ENCODE results near the gene OSBPL7.

OSBPL7 gene, protein sequence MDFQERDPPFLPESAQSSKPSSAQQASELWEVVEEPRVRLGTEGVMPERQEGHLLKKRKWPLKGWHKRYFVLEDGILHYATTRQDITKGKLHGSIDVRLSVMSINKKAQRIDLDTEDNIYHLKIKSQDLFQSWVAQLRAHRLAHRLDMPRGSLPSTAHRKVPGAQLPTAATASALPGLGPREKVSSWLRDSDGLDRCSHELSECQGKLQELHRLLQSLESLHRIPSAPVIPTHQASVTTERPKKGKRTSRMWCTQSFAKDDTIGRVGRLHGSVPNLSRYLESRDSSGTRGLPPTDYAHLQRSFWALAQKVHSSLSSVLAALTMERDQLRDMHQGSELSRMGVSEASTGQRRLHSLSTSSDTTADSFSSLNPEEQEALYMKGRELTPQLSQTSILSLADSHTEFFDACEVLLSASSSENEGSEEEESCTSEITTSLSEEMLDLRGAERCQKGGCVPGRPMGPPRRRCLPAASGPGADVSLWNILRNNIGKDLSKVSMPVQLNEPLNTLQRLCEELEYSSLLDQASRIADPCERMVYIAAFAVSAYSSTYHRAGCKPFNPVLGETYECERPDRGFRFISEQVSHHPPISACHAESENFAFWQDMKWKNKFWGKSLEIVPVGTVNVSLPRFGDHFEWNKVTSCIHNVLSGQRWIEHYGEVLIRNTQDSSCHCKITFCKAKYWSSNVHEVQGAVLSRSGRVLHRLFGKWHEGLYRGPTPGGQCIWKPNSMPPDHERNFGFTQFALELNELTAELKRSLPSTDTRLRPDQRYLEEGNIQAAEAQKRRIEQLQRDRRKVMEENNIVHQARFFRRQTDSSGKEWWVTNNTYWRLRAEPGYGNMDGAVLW

DNA sequence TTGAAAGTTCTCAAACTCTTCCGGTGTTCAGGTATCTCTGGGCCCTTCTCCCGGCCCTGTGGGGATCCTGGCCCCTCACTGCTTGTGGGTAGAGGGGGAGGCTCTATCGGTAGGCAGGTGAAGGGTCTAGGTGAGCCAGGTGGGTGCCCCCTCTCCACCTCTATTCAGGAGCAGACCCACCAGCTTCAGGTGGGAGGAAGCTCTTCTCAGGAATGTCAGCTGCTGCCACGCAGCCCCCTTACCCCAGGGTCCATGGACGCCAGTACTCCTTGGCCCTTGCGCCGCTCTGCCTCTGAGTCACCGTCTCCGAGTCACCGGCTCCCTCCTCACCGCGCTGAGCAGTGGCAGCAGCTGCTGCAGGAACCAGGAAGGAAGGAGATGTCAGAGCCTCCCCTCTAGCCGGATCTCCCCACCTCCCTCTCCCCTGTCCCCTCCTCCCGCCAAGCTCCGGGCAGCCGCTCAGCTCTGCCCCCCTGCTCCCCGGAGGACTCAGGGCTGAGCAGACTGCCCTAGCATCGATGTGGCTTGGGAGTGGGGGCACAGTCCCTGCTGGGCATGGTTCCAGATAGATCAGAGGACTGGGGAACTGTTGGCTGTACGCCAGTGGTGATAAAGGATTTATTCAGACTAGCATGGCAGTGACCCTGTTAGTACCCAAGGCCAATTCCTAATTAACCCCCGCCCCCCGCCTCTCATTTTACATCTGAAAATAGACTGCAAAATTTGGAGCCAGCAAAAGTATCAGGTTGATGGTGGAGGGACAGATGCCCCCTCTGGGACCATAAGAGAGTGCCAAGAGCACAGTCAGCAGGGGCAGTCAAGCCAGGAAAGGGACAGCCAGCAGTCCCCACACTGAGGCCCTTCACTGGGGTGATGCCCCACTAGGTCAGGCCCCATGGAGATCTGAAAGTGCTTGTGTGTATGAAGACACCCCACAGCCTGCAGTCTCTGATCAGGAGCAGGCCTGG is at the start of gene OSBPL7:
OSBPL7 (minus strand) TSS at position 371 of the 968 bp plus-strand sequence. CDS start 1,516 bp downstream, outside the sequence.
- DNase-seq: peak; percentile 38

DNA sequence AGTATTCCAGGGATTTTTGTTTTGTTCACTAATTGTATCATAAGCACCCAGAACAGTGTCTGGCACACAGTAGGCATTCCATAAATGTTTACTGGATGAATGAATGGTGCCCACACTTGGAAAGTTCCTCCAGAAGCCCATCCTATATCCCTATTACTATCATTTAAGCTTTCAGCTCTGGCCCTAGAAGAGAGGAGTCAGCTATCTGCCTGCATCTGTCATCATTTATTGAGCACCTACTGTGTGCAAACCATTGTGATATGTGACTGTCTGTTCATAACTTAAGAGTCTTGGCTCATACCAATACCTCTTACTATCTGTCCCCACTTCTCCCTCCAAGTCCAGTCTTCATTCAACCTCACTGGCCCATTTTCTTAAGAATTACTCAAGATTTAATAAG is 49.5 kb upstream of the OSBPL7 start:
- DNase-seq: no peak

DNA sequence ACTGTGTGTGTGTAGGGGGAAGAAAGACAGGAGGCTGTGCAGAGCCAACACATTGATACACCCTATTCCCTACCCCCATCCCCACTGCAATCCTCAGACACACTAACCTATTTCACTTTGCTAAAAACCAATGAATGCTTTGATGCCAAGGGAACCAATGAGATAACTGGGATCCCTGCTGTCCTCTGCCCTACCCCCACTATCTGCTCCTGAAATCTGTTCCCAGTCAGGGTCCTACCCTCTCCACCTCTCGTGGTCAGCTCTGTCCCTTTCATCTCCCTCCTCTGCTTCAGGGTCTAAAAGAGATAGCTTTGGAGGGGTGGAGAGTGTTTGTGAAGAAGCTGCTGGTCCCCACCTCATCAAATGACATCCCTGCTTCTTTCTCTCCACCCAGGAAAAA is 48.5 kb upstream of the OSBPL7 start:
- no peak for DNase-seq

DNA sequence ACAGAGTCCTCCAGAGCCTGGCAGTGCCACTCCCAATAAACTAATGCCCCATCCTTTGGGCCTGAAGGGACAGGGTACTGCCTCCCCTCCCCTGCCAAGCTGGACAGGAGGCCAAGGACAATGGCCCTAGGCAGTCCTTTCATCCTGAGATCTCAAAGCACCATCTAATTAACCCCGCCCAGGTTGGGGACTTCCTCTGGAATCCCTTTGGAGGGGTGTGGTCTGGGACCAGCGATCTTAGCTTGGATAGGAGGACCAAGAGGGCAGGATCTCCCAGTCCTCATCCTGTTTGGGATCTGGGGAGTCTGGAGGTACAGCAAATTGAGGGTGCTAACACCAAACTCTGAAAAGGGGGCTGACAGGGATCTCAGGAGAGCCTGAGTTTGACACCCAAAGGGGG is 47.5 kb upstream of the OSBPL7 start:
- DNase-seq: no peak

DNA sequence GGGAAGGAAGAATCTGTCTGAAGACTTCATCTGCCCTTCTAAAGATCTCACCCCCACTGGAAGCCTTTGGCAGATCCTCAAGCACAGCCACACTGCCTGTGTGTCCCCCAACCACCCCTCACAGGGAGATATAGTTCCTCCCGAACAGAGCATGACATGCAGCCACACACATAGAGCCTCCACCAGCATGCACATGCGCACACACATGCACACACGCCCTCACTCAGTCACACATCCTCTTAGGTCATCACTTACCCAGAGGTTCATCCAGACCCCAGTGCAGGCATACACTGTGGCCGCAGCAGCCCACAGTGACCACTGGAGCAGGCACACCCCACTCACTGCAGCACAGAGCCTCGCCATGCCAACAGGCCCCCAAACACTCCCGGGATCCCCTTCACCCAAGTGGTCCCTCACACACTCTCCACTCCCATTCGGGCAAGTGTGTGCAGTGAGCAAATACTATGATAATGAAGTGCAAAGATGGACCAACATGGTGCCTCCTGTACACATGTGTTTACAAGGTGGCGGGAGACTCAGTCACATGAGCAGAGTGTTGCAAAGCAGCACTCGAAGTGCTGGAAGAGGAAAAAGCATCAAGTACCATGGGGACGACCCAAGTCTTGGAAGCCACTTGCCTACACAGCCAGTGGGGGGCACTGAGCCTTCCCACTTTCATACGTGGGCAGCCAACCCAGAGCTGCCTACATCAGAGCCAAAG is 46.4 kb upstream of the OSBPL7 start:
- no peak for DNase-seq

DNA sequence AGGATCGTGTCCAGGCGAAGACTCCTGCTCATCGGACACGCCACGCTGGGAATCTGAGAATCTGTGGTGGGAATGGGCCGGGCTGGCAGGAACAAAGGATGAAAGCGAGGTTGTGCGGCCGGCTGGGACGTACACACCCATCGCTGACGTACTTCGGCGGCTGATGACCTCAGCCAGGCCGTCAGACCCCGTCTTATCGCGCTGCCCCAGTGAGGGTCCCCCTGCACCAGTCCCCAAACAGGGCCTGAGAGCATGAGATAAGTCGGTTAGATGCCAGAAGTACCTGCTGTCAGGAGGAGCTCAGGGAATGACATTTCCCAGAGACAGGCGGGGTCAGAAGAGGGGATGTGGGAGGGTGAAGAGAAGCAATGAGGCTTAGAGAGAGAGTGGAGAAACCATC is 45.3 kb upstream of the OSBPL7 start:
- no peak for DNase-seq

DNA sequence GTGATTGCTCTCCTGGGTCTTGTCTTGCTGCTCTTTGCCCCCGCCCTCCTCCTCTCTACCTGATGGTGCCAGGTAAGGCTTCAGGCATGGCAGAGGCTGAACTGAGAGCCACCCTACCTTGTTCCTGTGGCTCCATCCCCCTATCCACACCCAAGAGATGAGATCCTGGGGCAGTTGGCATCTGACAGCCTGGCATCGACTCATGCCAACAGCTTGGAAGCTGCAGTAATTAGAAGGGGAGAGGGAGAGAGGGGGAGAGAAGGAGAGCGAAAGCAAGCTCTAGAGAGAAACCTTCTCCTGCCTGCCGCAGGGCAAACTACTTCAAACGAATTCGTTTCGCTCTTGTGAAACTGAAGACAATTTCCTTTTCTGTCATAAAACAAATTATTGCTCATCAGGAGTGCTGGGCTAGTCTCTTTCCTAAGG is 43.2 kb upstream of the OSBPL7 start:
- no peak for DNase-seq

DNA sequence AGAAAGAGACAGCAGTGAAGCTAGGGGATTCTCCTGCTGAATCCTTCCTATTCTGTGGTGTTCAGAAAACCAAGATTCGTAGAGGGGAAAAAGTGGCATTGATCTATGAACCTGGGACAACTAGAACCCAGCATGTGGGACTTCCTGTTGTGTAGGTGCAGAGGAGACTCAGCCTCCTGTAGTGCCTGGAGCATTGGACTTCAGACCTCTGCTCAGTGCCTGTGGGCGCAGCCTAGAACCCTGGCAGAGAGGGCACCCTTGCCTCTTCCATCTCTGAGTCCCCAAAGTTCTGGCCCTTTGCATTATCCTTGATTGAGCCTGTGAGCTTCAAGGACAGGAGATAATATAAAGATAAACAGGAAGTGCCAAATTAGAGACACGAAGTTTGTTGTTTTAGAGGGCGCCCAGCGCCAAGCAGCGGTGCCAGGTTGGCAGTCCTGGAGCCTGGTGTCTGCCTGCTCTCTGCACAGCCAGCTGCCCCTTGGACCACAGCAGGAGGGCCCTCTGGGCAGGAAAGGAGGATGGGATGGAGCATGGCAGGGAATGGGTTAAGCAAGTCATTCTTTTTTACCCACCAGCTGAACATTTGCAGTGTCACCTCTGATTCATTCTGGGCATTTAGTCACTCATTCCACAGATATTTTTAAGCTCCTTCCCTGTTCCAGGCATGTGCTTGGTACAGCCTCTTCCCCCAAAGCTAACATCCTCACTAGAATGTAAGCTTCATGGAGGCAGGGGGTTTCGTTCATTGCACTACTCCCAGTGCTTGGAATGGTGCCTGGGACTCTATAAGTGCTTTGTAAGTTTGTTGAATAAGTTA is 41.2 kb upstream of the OSBPL7 start:
- no peak for DNase-seq

DNA sequence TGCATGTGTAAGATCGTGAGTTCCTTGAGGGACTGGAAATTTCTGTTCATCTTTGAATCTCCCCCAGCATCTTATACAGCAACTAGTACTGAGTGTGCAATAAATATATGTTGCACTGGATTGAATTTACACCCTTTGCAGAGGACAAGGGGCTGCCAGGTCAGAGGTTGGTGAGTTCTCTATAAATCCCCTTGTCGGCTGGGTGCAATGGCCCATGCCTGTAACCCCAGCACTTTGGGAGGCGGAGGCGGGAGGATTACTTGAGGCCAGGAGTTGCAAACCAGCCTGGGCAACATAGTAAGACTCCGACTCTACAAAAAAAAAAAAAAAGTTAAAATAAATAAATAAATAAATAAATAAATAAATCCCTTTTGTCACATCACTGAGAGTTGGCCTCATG is 38.8 kb upstream of the OSBPL7 start:
- no peak for DNase-seq

DNA sequence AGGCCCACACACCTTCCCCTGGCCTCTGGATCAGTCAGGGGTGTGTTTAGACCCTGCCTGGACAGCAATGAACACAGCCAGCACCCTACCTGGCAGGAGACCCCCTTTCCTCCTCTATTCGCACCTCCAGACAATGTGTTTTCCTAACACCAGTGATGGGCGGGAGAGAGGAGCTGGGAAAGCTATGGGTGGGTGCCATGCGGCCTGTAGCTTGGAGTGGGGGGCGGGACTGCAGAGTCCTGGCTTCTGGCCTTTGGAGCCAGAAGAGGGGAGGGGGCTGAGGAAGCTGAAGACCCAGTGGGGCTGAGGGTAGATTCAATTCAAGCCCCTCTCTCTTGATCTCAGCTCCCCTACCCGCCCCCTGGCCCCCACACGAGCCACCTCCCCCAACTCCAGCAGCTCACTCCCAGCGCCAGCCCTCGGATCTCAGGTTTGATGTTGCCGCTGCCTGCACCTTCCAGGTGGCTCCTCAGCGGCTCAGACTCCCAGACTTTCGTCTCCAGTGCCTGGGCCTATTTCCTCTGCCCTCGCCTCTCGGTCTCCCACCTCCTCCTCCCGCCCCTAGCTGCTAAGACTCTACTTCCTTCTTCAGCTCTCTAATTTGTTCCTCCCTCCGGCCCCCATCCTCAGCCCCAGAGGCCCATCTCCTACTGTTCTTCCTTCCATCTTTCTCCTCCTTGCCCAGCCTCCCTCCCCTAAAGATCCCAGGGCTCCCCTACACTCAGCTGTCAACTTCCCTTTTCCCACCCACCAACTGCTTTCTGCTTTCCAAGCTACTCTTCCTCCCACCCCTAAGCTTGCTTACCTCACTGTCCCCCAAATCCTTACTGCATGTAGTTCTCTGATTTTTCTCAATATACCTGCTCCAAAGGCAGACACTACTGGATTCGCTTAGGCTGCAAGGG is 36.2 kb upstream of the OSBPL7 start:
- DNase-seq: no peak

DNA sequence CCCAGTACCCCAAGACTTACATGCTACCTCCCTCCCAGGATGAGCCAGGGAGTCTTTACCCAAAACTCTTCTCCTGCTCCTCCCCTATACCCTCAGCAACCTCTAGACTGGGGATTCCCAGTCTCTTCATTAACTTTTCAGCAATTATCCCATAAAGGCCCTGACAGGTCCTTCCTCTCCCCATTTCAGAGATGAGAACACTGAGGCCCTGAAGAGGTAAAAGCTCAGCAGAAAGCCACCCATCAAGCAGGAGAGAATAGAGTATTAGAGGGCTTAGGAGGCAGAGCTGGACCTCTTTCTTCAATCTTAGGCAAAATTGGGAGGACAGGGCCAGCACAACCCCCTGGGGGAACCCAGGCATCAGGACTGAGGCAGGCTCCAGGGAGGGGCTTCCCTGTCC is 35.2 kb upstream of the OSBPL7 start:
- no peak for DNase-seq

DNA sequence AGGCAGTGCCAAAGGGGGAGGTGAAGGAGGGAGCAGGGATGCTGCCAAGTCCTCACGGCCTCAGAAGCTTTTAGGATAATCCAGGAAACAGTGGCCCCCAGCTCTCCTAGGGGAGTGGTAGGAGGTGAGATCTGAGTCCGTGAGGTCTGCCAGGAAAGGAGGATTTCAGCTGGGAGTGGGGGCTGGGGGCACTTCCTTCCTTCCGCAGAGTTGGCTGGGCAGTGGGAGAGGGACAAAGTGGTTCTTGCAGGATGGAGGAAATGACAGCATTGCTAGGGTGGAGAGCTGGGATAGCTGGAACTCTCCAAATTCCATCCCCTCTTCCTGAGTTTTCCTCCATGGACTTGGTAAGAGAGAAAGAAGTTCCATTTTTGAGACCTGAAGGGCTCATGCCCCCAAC is 34.1 kb upstream of the OSBPL7 start:
- no peak for DNase-seq

DNA sequence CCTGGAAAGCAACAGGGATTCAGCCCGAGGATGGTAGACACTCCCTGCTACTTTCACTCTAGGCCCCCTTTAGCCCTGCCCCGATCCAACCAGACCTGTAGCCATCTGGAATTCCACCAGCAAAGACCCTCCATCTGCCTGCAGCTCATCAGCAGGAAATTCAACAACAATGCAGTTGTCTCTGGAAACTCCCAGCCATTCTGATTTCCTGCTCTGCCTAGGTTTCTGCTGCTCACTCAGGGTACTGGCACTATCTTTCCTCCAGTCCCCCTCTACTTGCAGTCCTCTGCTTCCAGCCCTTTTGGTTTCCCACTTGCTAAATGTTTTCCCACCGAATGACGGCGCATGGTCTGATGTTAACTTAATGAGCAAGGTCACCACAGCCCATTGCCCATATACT is 32.0 kb upstream of the OSBPL7 start:
- no peak for DNase-seq

DNA sequence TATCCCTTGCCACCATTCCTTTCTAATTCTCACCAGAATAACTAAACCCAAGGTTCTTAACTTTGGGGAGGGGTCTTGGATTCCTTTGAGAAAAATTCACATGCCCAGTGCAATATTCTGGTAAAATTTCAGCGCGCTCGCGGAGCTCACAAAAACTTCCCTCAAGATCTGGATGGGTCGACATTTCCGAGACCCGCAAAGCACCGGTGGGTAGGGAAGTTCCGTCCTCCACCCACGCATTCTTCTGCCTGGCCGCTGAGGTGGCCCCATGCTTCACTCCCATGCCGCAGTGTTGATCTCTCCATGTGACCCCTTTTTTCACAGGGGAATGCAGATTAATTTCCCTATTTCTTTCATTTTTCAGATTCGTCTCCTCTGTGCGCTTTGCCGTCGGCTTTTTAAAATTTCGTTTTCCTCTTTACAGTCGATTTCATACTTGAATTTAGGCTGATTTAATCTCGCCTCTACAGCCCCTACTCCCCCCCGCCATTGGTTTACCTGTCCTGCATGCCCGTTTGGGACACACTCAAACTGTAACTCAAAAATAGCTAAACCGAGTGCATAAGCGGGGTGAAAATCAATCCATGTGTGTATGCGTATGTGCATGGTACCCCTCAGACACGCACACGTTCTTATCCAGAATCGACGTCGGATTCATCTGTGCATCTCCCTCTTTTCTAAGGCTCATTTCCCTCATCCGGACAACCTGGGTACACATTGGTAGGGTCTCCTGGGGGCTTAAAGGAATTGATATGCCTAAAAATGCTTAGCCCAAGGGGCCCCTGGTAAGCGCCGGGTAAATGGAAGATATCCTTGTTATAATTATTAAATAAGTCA is 30.7 kb upstream of the OSBPL7 start:
- no peak for DNase-seq

DNA sequence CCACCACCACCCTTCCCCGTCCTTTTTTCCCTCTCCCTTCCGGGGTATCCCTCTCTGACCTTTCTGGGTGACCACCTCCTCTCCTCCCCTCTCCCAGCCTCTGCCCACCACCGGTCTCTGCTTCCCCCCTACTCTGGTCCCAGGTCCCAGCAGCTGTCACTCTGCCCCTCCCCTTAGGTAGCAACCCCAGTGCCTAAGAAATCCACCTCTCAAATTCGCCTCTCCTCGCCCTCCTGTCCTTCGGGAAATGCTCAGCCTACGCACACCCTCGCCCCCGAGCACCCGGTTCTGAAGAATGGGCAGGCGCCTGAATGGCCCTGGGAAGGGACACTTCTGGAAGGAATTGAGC is 30.1 kb upstream of the OSBPL7 start:
- DNase-seq: no peak

DNA sequence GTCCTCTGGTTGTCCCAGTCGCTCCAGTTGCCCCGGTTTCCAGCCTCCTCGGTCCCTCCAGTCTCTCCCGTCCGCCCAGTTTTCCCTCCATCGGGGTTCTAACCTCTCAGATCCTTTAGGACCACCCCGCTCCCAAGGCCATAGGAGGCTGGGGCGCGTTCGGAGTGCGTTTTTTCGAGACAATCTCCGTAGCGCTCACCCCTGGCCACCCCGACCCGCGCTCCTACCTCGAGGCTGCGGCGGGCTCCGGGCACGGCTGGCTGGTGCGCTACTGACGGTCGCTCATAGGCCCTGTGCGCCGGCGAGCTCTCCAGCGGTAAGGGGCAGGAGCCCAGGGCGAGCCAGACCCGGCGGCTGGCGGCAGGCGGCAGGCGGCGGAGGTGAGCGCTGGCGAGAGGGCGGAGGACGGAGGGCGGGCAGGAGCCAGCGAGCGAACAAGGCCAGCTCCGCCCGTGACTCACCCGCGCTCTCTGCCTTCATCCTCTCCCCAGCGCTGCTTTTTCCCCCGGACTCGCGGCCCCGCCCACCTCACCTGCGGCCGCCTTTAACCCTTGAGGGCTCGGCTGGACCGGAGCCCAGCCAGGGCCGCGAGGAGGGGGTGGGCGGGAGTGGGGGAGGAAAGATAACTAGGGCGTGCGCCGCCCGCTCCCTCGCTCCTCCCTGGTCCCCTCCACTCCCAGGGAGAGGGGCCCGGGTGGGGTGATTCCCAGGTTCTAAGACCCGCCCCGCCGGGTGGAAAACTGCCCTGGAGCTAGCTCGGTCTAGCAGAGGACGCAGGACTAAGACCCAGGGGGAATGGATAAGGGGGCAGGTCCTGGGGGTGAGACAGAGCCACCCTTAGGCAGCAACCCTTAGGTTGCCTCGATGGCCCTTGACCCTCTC is 29.3 kb upstream of the OSBPL7 start, which contains the start of gene SP6:
SP6 (minus strand) TSS at position 472 of the 882 bp plus-strand sequence. CDS start 2,734 bp downstream, outside the sequence.
- DNase-seq: no peak

DNA sequence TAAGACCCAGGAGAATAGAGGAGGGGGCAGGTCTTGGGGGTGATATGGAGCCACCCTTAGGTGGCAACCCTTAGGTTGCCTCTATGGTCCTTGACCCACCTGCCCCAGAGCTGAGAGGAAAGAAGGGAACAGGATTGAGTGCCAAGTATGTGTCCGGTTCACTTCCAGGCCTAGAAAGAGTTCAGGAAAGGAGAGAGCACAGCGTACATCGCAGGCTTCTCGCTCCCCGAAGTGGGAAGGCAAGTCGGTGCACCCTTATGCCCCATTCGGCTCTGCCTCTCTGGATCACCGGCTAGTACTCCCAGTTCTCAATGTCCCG is 28.7 kb upstream of the OSBPL7 start:
- DNase-seq: no peak

DNA sequence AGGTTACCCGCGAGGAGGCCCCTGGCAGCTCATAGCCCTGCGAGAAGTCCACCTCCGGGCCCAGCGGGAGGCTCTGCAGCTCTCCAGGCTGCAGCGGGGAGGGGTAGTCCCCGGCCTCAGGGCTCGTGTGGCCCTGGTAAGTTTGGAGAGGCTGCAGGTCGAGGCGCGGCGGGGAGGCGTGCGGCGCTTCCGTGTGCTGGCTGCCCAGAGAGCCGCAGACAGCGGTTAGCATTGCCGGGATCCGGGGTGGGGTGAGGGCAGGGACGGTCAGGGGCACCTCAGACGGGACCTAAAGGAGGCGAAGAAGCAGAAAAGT is 26.6 kb upstream of the OSBPL7 start:
- DNase-seq: no peak
